Thyroid gland (tissue), 4 donors: ENCODE results near the gene RHBDD2.

Experiments
- POLR2A ChIP-seq, 2 donors: fragments of 450-650 bp; IDR thresholded peaks; one replicate each; pipeline ENCODE4 v1.6.1; 2017; ENCODE audit warnings: antibody characterized with exemption in 2 of 2, mild to moderate bottlenecking in 2 of 2, moderate library complexity in 1 of 2
- TF ChIP-seq, protein P1 (sequence below), 6 experiments: fragments of 200-600 bp in 3 of 6; fragments of 450-650 bp in 3 of 6; sonication (generic) in 3 of 6; IDR thresholded peaks; one replicate each; pipeline ENCODE4 v1.5.1; 2016 to 2019; ENCODE audit warnings: antibody characterized with exemption in 6 of 6, mild to moderate bottlenecking in 2 of 6, inconsistent platforms in 1 of 6, moderate library complexity in 1 of 6

- TF ChIP-seq, protein P1, sequence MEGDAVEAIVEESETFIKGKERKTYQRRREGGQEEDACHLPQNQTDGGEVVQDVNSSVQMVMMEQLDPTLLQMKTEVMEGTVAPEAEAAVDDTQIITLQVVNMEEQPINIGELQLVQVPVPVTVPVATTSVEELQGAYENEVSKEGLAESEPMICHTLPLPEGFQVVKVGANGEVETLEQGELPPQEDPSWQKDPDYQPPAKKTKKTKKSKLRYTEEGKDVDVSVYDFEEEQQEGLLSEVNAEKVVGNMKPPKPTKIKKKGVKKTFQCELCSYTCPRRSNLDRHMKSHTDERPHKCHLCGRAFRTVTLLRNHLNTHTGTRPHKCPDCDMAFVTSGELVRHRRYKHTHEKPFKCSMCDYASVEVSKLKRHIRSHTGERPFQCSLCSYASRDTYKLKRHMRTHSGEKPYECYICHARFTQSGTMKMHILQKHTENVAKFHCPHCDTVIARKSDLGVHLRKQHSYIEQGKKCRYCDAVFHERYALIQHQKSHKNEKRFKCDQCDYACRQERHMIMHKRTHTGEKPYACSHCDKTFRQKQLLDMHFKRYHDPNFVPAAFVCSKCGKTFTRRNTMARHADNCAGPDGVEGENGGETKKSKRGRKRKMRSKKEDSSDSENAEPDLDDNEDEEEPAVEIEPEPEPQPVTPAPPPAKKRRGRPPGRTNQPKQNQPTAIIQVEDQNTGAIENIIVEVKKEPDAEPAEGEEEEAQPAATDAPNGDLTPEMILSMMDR (IDR thresholded peaks at IDR 0.05): no peak
- no peak for TF ChIP-seq POLR2A (IDR thresholded peaks at IDR 0.05)
These were observed 22.3 kb upstream of the RHBDD2 start for GRCh38 chr7:75856536-75856935.
